HK-2 (cell line): ENCODE results near the gene STAT5A.
A peak's percentile ranks its signal among the peaks of the same experiment; 100 is the strongest.
"Not testable (repeated sequence)": the region's sequence is repeated elsewhere in the genome, so short reads cannot be mapped to it uniquely, and the experiment has no call there.

Experiments
- DNase-seq: peaks from one replicate; pipeline ENCODE4 v3.0.0-alpha.2; 2018; ENCODE audit not compliant: unreplicated experiment

The STAT5A gene

GRCh38 chr17:42285346-42286050 lies 2.8 kb upstream of the STAT5A start:
- DNase-seq = no peak

DNA sequence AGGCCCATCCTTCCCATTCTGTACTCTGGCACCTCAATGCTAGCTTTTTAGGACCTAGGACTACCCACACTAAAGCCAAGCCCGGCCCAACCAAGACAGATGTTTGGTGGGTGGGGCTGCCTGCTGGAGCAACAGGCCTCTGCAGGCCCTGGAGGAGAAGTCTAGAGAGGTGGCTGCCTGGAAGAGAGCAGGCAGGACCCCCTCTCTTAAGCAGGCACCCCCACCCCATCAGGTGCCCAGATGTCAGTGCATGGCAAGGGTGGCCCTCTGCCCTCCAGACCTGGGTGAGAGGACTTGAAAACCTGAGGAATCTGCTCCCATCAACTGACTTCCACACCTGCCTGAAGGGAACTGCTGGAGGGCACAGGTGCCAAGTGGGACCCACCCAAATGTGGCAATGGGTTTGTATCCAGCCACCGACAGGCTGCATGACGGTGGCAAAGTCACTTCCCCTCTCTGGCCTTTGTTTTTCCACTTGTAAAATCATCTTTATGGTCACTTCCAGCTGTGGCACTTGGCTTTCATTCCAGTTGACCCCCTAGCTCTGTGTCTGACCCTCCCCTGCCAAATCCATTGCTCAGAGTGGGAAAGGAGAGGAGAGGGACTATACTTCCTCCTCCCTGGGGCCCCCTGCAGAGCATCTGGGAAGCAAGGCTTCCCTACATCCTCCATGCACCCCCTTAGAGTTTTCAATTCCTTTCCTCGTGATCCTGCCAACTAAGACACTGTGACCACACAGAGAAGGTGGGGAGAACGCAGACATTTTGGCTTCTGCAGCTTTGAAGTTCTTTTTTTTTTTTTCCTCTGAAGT lies 1.7 kb upstream of the STAT5A start:
- no peak for DNase-seq

DNA sequence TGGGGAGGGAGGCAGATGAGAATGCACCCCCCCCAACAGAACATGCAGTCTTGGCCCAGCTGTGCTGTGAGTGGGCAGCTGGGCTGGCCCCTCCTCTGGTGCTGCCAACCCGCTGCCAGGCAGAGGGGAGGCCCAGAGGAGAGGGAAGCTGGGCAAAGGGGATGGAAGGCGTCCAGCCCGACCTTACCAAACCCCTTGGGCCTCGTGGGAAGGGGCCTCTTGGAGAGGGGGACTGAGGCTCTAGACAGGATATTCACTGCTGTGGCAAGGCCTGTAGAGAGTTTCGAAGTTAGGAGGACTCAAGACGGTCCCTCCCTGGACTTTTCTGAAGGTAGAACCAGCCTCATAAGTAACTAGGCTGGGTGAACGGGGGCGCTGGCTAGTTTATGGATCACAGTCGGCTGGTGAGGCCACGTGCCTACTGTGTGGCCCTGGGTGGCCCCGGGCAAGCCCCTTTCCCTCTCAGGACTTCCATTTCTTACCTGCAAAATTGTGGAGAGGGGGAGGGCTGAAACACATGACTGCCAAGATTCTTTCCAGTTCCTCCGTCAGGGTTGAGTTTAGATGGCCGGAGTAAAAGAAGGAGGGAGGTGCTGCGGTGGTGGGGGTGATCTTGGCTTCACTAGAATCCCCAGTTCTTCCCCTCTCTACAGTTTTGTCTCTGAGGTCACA lies 857 bp upstream of the STAT5A start:
- peak; percentile 59 for DNase-seq

DNA sequence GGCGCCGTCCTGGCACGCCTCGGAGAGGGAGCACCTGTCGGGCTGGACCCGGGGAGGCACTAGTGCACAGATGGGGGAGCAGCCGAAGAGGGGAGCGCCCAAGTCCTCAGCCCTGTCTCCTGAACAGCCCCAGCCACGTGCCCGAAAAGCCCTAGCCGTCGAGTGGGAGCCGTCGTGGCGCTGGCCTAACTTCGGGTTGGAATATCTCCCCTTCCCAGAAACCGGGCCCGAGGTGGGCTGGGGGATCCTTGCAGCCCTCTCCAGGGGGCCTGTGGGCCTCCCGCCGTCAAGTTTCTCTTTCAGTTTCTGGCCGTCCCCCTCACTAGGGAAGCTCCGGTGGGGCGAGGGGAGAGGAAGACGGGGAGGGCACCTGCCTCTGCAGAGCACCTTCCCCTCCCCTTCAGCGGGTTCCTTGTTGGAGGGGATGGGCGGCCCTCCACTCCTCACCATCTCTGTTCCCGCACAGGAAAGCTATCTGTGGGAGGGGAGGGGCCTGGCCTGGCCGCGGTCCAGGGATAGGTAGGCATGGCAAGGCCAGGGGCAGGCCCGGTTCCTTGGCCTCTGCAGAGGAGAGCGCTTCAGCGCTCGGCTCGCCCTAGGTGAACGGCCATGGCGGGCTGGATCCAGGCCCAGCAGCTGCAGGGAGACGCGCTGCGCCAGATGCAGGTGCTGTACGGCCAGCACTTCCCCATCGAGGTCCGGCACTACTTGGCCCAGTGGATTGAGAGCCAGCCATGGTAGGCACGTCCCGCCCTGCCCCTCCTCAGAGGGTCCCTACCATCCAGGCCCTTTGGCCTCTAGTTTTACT lies 709 bp downstream of the STAT5A start:
- no peak for DNase-seq

GRCh38 chr17:42289611-42290181 lies 1.4 kb downstream of the STAT5A start:
- DNase-seq = no peak

DNA sequence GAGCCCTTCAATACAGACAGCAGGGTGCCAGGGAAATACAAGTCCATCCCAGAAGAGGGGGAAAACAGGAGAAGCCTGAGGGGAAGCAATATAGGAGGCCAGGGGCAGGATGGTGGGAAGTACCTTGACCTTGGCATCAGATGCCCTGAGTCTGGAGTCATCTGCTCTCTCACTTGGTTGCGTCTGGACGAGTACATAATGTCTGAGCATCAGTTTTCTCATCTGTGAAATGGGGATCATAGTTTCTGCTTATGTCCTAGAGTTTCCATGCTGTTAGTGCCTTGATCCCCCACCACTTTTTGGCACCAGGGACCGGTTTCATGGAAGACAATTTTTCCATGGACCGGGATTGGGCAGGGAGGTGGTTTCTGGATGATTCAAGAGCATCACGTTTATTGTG lies 2.3 kb downstream of the STAT5A start:
- DNase-seq = no peak

- DNase-seq = no peak
Observed at GRCh38 chr17:42291129-42291528, 2.8 kb downstream of the STAT5A start.

DNA sequence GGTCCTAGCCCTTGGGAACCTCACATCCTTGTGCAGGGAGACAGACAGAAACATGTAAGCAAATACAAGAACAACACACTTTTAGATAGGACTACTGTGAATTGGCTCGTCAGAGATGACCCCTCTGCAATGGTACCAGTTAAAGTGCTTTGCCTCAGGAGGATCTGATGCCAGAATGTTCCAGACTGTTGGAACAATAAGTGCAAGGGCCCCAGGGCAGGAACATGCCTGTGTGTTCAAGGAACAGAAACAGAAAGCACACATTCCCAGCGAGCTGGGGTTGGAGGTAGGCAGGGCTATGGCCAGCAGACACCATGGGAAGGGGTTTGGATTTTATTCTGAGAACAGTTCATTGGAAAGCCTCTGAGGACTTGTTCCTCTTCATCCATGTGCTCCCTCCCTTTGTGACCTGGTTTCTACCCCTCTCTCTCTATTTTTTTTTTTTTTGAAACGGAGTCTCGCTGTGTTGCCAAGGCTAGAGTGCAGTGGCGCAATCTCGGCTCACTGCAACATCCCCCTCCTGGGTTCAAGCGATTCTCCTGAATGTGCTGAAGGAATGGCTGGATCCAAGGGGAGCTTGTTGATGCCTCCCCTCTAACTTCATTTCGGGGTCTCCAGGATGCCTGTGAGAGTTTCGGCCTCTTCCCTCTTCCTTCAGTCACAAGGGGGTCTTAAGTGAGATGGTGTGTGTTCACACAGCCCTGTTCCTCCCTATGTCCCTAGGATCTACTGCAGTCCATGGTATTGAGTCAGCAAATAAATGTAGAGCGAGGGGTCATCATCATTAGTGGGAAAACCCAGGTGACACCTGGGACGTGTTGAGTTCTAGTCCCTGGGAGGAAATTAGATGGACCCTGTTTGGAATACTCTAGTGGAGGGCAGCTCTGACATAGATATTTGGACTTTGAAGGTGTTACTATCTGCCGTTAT lies 6.4 kb downstream of the STAT5A start:
- DNase-seq = no peak

DNA sequence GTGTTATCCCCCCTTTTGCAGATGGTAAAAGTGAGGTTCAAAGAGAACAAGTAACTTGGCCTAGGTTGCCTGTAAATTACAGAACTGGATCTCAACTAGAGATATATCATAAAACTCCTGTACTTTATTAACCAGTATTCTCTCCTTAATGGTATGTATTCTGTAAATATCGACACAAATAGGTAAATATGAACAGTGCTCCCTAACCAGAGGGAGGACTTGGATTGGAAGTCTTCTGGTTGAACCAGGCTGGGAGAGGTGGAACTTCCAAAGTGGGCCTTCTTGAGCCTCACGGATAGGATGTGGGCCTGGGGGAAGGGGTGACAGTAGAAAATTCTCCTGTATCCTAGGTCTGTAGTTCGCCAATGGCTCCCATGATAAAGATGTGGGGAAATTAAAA lies 7.7 kb downstream of the STAT5A start:
- DNase-seq = no peak

DNA sequence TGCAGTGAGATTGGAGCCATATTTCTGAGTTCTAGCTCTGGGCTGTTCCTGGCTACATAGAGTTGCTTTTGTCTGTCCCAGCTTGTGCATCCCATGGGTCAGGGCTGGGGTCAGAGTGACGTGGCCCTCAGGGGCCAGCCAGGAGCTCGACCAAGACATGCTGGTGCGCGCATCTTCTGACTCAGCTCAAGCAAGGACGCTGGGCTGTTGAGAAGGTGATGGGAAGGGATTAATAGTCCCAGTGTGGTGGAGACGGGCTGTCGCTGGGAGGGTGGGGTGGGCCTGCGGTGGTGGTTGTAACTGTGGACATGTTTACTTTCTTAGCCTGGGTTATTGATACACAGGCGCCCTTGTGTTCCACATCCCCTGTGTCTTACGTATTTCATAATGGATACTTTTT lies 9.5 kb downstream of the STAT5A start:
- DNase-seq = not testable (repeated sequence)

DNA sequence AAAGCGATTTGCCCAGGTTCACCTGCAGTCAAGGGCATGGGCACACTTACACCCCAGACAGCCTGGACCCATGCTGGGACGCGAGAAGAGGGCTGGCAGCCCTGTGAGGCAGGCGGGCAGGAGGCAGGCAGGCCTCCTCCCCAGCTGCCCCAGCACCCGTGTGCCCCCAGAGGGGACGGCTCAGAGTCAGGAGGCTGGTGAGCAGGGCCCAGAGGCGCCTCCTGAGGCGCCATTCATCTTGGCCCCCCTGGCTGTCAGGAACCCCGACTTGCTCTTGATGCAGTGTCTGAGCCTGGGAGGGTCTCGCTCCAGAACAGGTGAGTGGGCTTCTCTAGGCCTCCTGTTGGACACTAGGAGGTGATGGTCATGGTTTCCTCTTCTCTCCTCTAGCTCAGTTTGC lies 11.1 kb downstream of the STAT5A start:
- not testable (repeated sequence) for DNase-seq

GRCh38 chr17:42299913-42300312 lies 11.6 kb downstream of the STAT5A start:
- not testable (repeated sequence) for DNase-seq

- no peak for DNase-seq
Observed at GRCh38 chr17:42301022-42301421, 12.7 kb downstream of the STAT5A start.

- no peak for DNase-seq
Observed at GRCh38 chr17:42303694-42304093, 15.4 kb downstream of the STAT5A start.

GRCh38 chr17:42304187-42305030 lies 16.1 kb downstream of the STAT5A start:
- no peak for DNase-seq

GRCh38 chr17:42305031-42305330 lies 16.7 kb downstream of the STAT5A start:
- DNase-seq = not testable (repeated sequence)

DNA sequence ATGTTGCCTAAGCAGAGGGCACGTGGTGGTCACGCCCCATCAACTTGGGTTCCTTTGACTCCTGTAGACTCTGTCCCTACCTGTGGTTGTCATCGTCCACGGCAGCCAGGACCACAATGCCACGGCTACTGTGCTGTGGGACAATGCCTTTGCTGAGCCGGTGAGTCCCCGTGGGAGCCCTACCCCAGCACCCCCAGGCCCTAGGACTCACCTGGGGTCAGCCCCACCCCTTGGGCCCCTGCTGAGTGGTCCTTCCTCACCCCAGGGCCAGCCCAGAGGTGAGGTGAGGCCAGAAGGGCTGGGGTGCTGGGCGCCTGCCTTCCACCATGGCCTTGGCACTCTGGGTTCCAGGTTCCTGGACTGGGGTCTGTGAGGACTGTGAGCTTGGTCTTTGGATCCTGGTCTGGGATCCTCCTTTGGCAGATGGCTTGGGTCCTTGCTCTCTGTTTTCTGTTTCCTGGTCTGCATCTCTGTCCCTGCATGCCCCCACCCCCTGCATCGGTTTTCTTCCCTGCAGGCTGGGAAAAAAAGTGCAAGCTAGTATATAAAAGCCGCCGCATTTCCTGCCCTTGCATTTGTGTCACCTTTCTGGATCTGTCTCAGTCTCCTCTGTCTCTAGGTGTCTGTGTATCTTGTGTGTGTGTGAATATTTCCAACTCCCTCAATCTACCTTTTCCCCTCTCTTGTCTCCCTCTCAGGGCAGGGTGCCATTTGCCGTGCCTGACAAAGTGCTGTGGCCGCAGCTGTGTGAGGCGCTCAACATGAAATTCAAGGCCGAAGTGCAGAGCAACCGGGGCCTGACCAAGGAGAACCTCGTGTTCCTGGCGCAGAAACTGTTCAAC lies 17.5 kb downstream of the STAT5A start:
- no peak for DNase-seq

DNA sequence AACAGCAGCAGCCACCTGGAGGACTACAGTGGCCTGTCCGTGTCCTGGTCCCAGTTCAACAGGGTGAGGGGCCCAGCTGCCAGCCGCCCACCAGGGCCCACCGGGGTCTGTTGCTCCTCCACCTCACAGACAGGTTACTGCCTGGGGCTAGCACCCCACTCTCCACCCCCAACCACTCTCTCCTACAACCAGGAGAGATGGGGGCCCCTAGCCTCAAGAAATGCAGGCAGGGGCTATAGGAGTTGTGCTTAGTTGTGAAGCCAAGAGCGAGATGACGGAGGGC lies 18.0 kb downstream of the STAT5A start:
- DNase-seq = no peak

- DNase-seq = no peak
Observed at GRCh38 chr17:42307362-42307927, 19.1 kb downstream of the STAT5A start.
